SW 1271 (cell line): ENCODE data around the gene INTS14.

ENCODE experiments used
- DNase-seq, 2 experiments: peaks; one replicate each; lab custom pipeline; 2025; lab: John Stamatoyannopoulos, UW

Gene INTS14

GRCh38 chr15:65530318-65531111 is 80.4 kb downstream of the INTS14 start, which contains the start of gene HACD3:
TSS of gene HACD3 (plus strand) at chr15:65530463. CDS start at chr15:65530632, 169 bp downstream.
- peak; percentile 56 to 85 for DNase-seq

- no peak for DNase-seq
Measured at GRCh38 chr15:65529762-65530317, 81.1 kb downstream of the INTS14 start.
